HG02852 (cell line): Measurements from ENCODE around the gene MRTO4.
"Not testable (repeated sequence)": the region's sequence is repeated elsewhere in the genome, so short reads cannot be mapped to it uniquely, and the experiment has no call there.

Experiments
- ATAC-seq: cut with Tn5 transposase; IDR thresholded peaks from one replicate; pipeline ENCODE4 v1.9.1; 2021; ENCODE audit warnings: mild to moderate bottlenecking, moderate library complexity; ENCODE audit not compliant: unreplicated experiment

Gene MRTO4

GRCh38 chr1:19251305-19252196 is at the start of gene MRTO4, which contains the start of gene EMC1:
Gene MRTO4 (plus strand): TSS chr1:19251805. CDS start chr1:19251836, 31 bp downstream.
Gene EMC1 (minus strand): TSS chr1:19251524. CDS start chr1:19251509, 15 bp downstream.
- ATAC-seq: peak; percentile 77

GRCh38 chr1:19202396-19202795 is 49.2 kb upstream of the MRTO4 start:
- no peak for ATAC-seq

- ATAC-seq: no peak
These were observed 48.2 kb upstream of the MRTO4 start for GRCh38 chr1:19203440-19203839.

GRCh38 chr1:19204446-19205266 is 46.9 kb upstream of the MRTO4 start:
- ATAC-seq: no peak

GRCh38 chr1:19205403-19205802 is 46.2 kb upstream of the MRTO4 start:
- no peak for ATAC-seq

- no peak for ATAC-seq
These were observed 45.8 kb upstream of the MRTO4 start for GRCh38 chr1:19205845-19206244.

- no peak for ATAC-seq
These were observed 44.7 kb upstream of the MRTO4 start for GRCh38 chr1:19206947-19207346.

- no peak for ATAC-seq
These were observed 42.7 kb upstream of the MRTO4 start for GRCh38 chr1:19208710-19209438.

- ATAC-seq: peak; percentile 58
These were observed 42.1 kb upstream of the MRTO4 start for GRCh38 chr1:19209439-19209989.

GRCh38 chr1:19209990-19210771 is 41.4 kb upstream of the MRTO4 start, which contains the start of gene UBR4:
Gene UBR4 (minus strand): TSS chr1:19210266. CDS start chr1:19210248, 18 bp downstream.
- peak; percentile 84 for ATAC-seq

GRCh38 chr1:19210772-19211549 is 40.6 kb upstream of the MRTO4 start:
- no peak for ATAC-seq

GRCh38 chr1:19212167-19212566 is 39.4 kb upstream of the MRTO4 start:
- no peak for ATAC-seq

- ATAC-seq: no peak
These were observed 38.0 kb upstream of the MRTO4 start for GRCh38 chr1:19213580-19213979.

- ATAC-seq: not testable (repeated sequence)
These were observed 35.0 kb upstream of the MRTO4 start for GRCh38 chr1:19216585-19216984.

- no peak for ATAC-seq
These were observed 32.2 kb upstream of the MRTO4 start for GRCh38 chr1:19219451-19219850.

GRCh38 chr1:19220080-19220846 is 31.3 kb upstream of the MRTO4 start:
- no peak for ATAC-seq

GRCh38 chr1:19220991-19221390 is 30.6 kb upstream of the MRTO4 start:
- no peak for ATAC-seq

- ATAC-seq: no peak
These were observed 29.0 kb upstream of the MRTO4 start for GRCh38 chr1:19222573-19222972.
